Panc1 (cell line): Measurements from ENCODE around the gene TRPC6. TPM values are rescaled to one million over a fixed set of nuclear protein-coding genes. Genes with fewer than 3 reads are reported as not detected.

ENCODE experiments used
- ATAC-seq: fragments of 200-7000 bp; cut with Tn5 transposase; 2 replicates; pipeline ENCODE4 v1.9.1; 2020; ENCODE audit warnings: mild to moderate bottlenecking, moderate library complexity
- BruUV-seq: library from RNA; stranded (reverse); fragments of 400-500 nt; replicated peaks from 2 replicates; lab custom pipeline; 2021; lab: Mats Ljungman, UMichigan
- CTCF ChIA-PET: fragments of 300-600 bp; sonication (Branson Sonifier 250); formaldehyde crosslinking; loops from one replicate; lab custom pipeline; 2022; ENCODE audit warnings: antibody characterized with exemption; lab: Charles Lee
- POLR2A ChIA-PET: fragments of 300-600 bp; sonication (Branson Sonifier 250); formaldehyde crosslinking; loops from one replicate; lab custom pipeline; 2022; ENCODE audit warnings: antibody characterized with exemption; lab: Charles Lee
- DNase-seq: peaks from one replicate; pipeline ENCODE4 v3.0.0-alpha.2; 2010; ENCODE audit warnings: low read depth, low spot score
- H3K27ac ChIP-seq: 2 replicates; pipeline ENCODE4 v1.5.1; 2011; ENCODE audit warnings: mild to moderate bottlenecking, low read length, inconsistent platforms
- H3K27me3 ChIP-seq: fragments of 200-500 bp; sonication (Bioruptor generic); 2 replicates; pipeline ENCODE4 v1.6.0; 2014; ENCODE audit warnings: low read length, inconsistent platforms; ENCODE audit not compliant: control insufficient read depth, insufficient read depth
- H3K36me3 ChIP-seq: fragments of 200-500 bp; sonication (Bioruptor generic); 2 replicates; pipeline ENCODE4 v1.5.1; 2014; ENCODE audit warnings: inconsistent platforms, mild to moderate bottlenecking, low read length, moderate library complexity; ENCODE audit not compliant: control insufficient read depth, insufficient read depth
- H3K4me1 ChIP-seq: 2 replicates; pipeline ENCODE4 v1.5.1; 2011; ENCODE audit warnings: inconsistent platforms, mild to moderate bottlenecking, low read length, moderate library complexity; ENCODE audit not compliant: control insufficient read depth, insufficient read depth
- H3K4me3 ChIP-seq, 2 experiments: 2 replicates each; pipeline ENCODE4 v1.5.1; 2011 to 2012; ENCODE audit warnings: low read depth in 2 of 2, low read length in 2 of 2, mild to moderate bottlenecking in 2 of 2, inconsistent platforms in 1 of 2, moderate library complexity in 1 of 2
- H3K9me3 ChIP-seq: fragments of 200-500 bp; sonication (Bioruptor generic); 2 replicates; pipeline ENCODE4 v1.5.1; 2014; ENCODE audit warnings: low read depth, mild to moderate bottlenecking, inconsistent platforms, low read length, moderate library complexity; ENCODE audit not compliant: control insufficient read depth, insufficient read depth
- CTCF ChIP-seq: fragments of 450-650 bp; IDR thresholded peaks from 2 replicates; pipeline ENCODE4 v1.5.1; 2017; ENCODE audit warnings: mild to moderate bottlenecking
- POLR2AphosphoS5 ChIP-seq: IDR thresholded peaks from 2 replicates; pipeline ENCODE4 v1.6.1; 2012; ENCODE audit warnings: mild to moderate bottlenecking, low read depth, low read length, moderate library complexity
- REST ChIP-seq, 2 experiments: IDR thresholded peaks; 2 replicates each; pipeline ENCODE4 v1.6.1; 2011 to 2012; ENCODE audit warnings: low read depth in 2 of 2, control low read depth in 1 of 2, low read length in 1 of 2, mild to moderate bottlenecking in 1 of 2, moderate library complexity in 1 of 2; ENCODE audit not compliant: insufficient read depth in 1 of 2
- SIN3A ChIP-seq: IDR thresholded peaks from 2 replicates; pipeline ENCODE4 v1.6.1; 2012; ENCODE audit warnings: low read depth, mild to moderate bottlenecking, low read length, moderate library complexity, borderline replicate concordance; ENCODE audit not compliant: insufficient read depth
- TCF7L2 ChIP-seq: IDR thresholded peaks from 2 replicates; pipeline ENCODE4 v1.6.1; 2011; ENCODE audit warnings: mild to moderate bottlenecking, low read depth, low read length, inconsistent platforms
- in situ Hi-C: cut with HindIII; loops from 2 replicates; pipeline ENCODE4 v1.10.0; 2016; ENCODE audit warnings: low sequenced_read_pairs, low pct_unique_long_range_greater_than_20kb
- intact Hi-C: fragments of 100-400 bp; cut with micrococcal nuclease; formaldehyde crosslinking; loops from one replicate; pipeline ENCODE4 v1.10.0; 2022; ENCODE audit not compliant: unreplicated experiment
- total RNA-seq: library from RNA; stranded (reverse); gene quantifications from one replicate; pipeline ENCODE4 v1.2.1, GENCODE V29; 2021; ENCODE audit not compliant: unreplicated experiment

Gene TRPC6
- total RNA-seq, 1 experiment from 2014 or later, result not detected

GRCh38 chr11:101508370-101508769, 75.4 kb downstream of the TRPC6 start:
- Histone ChIP-seq H3K9me3 (no peaks in the 10 kb centered on the region), H3K4me1 (no peaks in the 10 kb centered on the region), H3K27ac (no peak overlapping the region), H3K27me3 (0 out of 2 replicates have a peak, but pooled peaks cover 3% of the 10 kb centered on the region), H3K4me3 (no peak overlapping the region), H3K36me3 (peaks cover 2% of the 10 kb centered on the region; the same call in 1 of the 2 replicates)
- DNase-seq (no peak), ATAC-seq (no peak)
- ChIA-PET POLR2A (no interaction called here), CTCF (no interaction called here)
- in situ Hi-C loops (no loop called here), intact Hi-C loops (no loop called here)
- no TSS peak for BruUV-seq
- no peak for TF ChIP-seq REST (IDR thresholded peaks at IDR 0.05; ENCODE audit: insufficient read depth in 1 of 2, low read depth in 2 of 2, low read length in 1 of 2)
- no peak for TF ChIP-seq CTCF
- no peak for TF ChIP-seq TCF7L2
- TF ChIP-seq SIN3A, result no peak
- TF ChIP-seq POLR2AphosphoS5, result no peak

GRCh38 chr11:101498891-101499290, 84.9 kb downstream of the TRPC6 start:
- intact Hi-C loops, result no loop called here
- POLR2A ChIA-PET, result no interaction called here
- Histone ChIP-seq H3K4me1 (no peaks in the 10 kb centered on the region), H3K36me3 (no peaks in the 10 kb centered on the region), H3K27me3 (no peaks in the 10 kb centered on the region), H3K27ac (no peak overlapping the region), H3K9me3 (no peaks in the 10 kb centered on the region), H3K4me3 (no peak overlapping the region)
- in situ Hi-C loops, result no loop called here
- CTCF ChIA-PET, result no interaction called here
- ATAC-seq (no peak), DNase-seq (no peak)
- TF ChIP-seq TCF7L2 (no peak), POLR2AphosphoS5 (no peak), REST (IDR thresholded peaks at IDR 0.05; ENCODE audit: insufficient read depth in 1 of 2, low read depth in 2 of 2, low read length in 1 of 2) (no peak), SIN3A (no peak), CTCF (no peak)
- no TSS peak for BruUV-seq
